Stimulated activated CD8-positive, alpha-beta memory T cell treated with anti-CD3 and anti-CD28 coated beads, Interleukin-7, amount 100 ng/mL, for 1 hour (primary cell): ENCODE results near the gene WRAP53.

Experiments
- DNase-seq, 2 donors: peaks; one replicate each; pipeline ENCODE4 v3.0.0-alpha.2; 2020; ENCODE audit warnings: low read depth in 2 of 2

The WRAP53 gene

DNA sequence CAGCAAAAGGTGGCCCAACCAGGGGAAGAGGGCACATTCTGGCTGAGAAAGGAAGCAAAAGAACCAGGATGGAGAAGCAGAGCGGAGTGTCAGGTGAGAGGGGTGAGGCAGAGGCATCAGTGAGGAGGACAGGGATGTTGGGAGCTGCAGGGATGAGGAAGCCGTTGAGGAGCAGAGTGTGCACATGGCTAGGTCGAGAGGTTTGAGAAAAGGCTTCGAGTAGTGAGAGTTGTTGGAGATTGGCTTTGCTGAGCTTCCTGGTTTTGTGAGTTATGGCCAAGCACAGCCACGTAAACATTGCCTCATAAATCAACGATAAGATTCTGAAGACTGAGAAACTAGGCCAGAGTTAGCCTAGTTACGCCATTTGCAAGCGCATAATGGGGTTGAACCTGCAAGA lies 56.1 kb downstream of the WRAP53 start:
- no peak for DNase-seq

DNA sequence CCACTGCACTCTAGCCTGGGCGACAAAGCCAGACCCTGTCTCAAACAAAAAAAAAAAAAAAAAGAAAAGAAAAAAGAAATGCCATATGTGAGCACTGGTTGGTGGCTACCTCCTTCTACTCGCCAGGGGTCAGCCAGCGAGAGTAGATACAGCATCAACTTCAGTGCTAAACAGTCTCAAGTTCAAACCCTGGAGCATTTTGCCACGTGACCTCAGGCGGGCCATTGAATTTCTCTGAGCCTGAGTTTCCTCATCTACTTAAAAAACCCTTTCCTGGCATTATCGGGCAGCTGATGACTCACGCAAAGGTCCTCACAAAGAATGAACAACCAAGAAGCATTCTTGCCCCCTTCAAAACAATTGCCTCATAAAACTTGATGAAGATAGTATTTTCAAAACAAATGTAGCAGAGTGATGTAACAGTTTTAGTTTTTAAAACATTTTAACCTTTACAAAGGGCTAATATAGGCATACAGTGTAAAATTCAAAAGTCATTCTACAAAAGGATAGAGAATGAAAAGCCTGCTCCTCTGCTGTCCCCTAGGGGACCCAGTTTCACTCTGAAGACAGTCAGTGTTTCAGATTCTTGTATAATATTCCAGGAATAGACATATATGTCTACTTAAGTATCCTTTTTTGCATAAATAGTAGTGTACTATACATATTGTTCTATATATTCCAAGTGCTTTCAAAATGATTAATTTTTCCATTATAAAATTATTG lies 57.6 kb downstream of the WRAP53 start:
- DNase-seq, result no peak

DNA sequence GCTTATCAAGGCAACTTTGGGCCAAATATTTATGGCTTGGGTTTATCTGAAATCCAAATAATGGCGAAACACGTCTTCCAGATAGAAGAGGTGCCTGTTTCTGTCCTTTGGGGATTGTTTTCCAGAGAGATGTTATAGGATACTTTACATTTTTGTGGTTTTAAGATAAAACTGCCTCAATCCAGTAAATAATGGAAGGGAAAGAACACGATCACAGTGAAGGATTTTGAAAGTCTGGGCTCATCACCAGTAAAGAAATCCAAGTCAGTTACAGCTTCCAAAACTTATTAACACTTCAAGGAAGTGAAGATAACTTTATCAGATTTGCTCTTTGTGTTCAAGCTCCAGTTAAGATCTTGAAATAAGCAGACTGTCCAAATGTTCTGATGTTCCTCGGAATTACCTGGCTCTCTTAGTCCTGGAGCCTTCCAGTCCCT lies 59.4 kb downstream of the WRAP53 start:
- no peak for DNase-seq

DNA sequence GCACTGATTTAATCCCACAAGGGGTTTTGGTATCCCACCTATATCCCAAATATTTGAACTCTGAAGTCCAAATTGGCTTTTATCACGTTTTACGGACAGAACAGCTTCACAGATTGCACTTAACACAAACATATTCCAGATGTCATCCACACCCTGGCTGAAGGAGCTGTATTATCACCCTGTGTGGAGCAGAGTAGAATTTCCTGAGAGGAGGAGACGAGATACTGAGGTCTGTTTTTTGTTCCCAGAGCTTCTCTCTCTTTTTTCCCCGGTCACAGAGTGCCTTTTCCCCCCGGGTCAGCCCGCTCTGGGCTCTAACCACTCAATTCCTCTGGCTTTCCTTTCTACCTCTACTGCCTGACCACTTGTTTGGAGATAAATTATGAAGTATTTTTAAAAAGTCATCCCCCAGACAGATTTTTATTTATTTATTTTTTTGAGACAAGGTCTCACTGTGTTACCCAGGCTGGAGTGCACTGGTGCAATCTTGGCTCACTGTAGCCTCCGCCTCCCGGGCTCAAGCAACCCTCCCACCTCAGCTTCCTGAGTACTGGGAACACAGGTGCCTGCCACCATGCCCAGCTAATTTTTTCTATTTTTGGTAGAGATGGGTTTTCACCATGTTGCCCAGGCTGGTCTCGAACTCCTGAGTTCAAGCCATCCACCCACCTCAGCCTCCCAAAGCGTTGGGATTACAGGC lies 59.9 kb downstream of the WRAP53 start:
- DNase-seq, result no peak

DNA sequence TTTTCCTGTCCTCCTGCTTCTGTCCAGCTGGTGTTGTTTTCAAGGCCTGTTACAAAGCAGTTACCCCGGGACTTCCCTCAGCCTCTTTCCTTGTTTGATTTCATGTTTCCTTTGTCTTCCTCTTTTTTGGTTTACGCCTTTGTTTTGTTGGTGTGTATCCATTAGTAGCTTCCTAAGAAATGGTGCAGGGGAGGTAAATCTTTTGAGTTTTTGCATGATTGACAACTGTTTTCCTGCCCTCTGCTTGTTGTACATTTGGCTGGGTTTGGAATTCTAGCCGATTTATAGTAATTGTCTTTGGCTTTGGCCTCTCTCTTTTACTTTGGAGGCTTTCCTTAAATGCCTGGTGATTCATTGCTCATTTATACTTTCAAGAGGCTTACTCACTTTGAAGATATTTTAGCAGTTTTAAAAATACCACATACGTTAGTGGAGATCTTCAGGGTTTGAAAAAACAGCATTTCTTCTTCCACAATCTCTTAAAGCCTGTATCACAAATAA lies 62.1 kb downstream of the WRAP53 start:
- DNase-seq, result no peak
